LNCAP (cell line): ENCODE data around the gene HPCAL1.

Experiments used
- TF ChIP-seq, protein P1 (sequence below): fragments of 450-650 bp; IDR thresholded peaks from 2 replicates; pipeline ENCODE4 v1.5.1; 2017; ENCODE audit warnings: mild to moderate bottlenecking

Gene HPCAL1

GRCh38 chr2:10302479-10303180, at the start of gene HPCAL1:
Gene HPCAL1, plus strand, starts transcription at chr2:10302904. Its CDS starts 116,854 bp downstream, at chr2:10419758.
- TF ChIP-seq, protein P1, sequence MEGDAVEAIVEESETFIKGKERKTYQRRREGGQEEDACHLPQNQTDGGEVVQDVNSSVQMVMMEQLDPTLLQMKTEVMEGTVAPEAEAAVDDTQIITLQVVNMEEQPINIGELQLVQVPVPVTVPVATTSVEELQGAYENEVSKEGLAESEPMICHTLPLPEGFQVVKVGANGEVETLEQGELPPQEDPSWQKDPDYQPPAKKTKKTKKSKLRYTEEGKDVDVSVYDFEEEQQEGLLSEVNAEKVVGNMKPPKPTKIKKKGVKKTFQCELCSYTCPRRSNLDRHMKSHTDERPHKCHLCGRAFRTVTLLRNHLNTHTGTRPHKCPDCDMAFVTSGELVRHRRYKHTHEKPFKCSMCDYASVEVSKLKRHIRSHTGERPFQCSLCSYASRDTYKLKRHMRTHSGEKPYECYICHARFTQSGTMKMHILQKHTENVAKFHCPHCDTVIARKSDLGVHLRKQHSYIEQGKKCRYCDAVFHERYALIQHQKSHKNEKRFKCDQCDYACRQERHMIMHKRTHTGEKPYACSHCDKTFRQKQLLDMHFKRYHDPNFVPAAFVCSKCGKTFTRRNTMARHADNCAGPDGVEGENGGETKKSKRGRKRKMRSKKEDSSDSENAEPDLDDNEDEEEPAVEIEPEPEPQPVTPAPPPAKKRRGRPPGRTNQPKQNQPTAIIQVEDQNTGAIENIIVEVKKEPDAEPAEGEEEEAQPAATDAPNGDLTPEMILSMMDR: peak; percentile 42

DNA sequence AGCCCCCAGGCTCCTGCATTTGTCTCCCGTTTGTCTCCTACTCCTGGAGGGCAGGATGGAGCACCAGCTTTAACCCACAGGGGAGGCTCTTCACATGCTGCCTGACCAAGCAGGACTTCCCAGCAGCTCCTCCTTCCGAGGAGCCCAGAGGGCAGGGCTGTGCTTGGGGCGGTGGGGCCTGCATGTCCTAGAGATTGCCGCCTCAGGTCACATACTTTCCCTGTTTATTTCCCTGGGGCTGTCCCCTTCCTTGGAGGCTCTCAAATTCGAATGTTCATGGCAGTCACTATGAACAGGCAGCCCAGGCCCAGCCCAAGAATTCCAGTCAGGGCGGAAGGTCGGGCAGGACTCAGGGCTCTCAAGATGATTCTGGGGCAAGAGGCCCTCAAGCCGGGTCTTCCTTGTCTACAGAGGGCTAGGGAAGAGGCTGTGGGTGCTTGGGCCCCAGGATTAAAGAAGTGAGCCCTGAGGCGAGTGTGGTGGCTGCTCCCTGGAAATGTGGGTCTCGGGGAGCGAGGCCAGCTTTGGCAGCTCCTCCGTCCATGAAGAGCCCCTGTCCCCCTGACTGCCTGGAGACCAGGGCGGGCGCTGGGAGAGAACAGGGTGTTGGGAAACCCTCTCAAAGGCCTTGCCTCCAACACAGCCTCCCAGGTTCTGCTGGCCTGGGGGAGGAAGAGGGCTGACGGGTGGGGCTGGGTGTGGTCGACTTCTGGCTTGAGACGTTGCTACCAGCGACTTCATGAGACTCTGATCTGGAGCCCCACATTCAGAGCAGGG, 48.9 kb upstream of the HPCAL1 start:
- TF ChIP-seq, protein P1: no peak

DNA sequence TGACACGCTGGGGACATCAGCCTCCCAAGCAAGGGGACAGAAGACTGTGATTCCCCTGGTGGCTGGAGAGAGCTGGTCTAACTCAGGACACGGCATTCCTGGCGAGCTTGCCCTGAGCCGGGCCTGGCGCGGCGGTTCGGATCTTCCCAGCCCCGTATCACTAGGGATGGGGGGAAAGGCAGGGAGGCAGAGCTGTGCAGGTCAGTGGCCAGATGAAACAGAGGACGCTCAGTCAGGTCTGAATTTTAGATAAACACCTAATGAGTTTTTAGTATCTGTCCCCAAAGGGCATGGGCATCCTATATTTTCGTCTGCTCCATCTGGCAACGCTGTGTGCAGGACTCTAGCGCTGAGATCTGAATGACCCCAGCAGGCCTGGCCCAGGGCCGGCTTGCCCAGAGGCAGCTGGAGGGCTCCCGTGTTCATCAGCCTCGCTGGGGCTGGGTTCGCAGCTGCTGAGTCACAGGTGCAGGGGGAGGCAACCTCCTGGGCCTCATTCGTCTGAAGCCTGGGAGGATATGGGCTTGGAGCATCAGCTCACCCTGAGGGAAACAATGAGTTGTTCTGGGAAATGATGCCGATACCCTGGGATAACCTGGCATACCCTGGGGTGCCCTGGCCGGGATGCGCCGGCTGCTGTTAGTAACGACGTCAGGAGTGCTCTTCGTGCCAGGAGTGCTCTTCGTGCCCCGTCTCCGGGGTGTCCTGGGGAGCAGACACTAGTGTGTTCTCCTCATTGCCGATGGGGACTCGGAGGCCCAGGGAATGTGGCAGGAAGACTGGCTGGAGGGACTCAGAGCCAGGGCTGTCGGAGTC, 48.1 kb upstream of the HPCAL1 start:
- TF ChIP-seq, protein P1: no peak

DNA sequence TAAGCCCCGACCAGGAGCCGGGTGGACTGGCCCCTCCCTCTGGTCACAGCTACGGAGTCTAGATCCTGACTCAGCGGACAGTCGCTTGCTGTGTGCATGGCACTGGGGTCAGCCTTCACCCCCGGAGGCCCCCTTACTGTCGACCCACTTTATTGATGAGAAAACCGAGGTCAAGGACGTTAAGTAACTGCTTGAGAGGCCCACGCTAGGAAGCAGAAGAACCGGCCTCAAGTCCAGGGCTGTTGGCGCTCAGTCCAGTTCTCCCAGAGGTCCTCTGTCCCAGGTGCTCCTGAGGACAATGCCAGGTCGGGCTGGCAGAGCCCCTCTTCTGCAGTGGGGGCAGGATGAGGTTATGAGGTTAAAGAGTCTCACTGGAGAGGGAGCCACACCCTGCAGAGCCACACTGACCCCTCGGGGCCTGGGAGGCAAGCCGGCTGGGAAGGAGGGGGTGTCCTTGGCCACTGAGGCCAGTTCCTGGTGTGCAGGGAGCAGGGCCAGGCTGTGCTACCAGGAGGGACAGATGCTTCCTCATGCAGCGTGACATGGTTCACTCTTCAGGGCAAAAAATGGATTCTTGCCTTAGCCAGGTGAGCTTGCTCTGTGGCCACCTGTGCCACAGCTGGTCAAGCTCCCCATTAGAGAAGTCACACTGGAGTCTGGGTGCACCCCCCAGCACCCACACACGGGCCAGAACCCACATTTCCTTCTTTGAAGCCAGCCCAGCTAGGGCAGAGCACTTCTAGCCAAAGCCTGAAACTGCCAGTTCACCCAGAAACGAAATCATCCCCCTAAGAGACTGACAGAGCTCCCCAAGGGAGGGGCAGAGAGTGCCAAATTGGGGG, 47.3 kb upstream of the HPCAL1 start:
- TF ChIP-seq, protein P1: no peak

- TF ChIP-seq, protein P1: no peak
Observed at GRCh38 chr2:10256031-10256514, 46.6 kb upstream of the HPCAL1 start.

DNA sequence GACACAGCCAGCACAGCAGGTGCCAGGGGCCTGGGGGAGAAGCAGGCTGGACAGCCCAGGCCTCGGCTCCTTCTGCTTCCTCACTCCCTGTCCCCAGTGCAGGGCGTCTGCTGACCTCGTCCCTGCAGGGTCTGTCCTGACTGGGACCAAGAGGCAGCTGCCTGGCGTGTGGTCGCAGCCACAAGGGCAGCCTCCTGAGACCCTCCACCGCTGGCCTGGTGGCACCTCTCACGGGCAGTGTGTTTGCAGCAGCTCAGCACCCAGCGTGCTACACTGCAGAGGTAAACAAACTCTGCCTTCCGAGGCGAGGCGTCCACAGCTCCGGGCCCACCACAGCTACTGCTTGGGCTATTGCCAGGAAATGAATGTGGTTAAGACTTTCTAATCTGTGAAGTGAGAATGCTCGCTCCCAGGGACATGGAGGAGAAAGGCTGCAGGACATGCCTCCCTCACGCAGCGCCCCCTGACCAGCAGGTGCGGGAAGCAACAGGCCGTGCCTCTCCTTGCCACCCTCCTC, 46.1 kb upstream of the HPCAL1 start:
- TF ChIP-seq, protein P1: no peak
